Measurements from ENCODE around the gene IL6ST. TPM values are rescaled to one million over a fixed set of nuclear protein-coding genes. Genes with fewer than 3 reads are reported as not detected.

Gene IL6ST
- total RNA-seq, 1 experiment from 2014 or later, result 7.8 TPM

- H3K4me3 ChIP-seq (ENCODE audit: insufficient read depth, low read depth, low read length), result no peak overlapping the region
- DNase-seq, result no peak
- no peaks in the 10 kb centered on the region for H3K27me3 ChIP-seq (ENCODE audit: control insufficient read depth, insufficient read depth, low read length)
- no peaks in the 10 kb centered on the region for H3K36me3 ChIP-seq (replicated peaks; ENCODE audit: control insufficient read depth, insufficient read depth, low read length)
Measured at GRCh38 chr5:55894135-55894534, 100.6 kb downstream of the IL6ST start.

GRCh38 chr5:55892479-55892878 lies 102.3 kb downstream of the IL6ST start:
- no peak for DNase-seq
- H3K27me3 ChIP-seq (ENCODE audit: control insufficient read depth, insufficient read depth, low read length), result no peaks in the 10 kb centered on the region
- H3K36me3 ChIP-seq (replicated peaks; ENCODE audit: control insufficient read depth, insufficient read depth, low read length), result no peaks in the 10 kb centered on the region
- H3K4me3 ChIP-seq (ENCODE audit: insufficient read depth, low read depth, low read length), result no peak overlapping the region

GRCh38 chr5:55888205-55888604 lies 106.6 kb downstream of the IL6ST start:
- Histone ChIP-seq H3K36me3 (replicated peaks; ENCODE audit: control insufficient read depth, insufficient read depth, low read length) (no peaks in the 10 kb centered on the region), H3K4me3 (ENCODE audit: insufficient read depth, low read depth, low read length) (no peak overlapping the region), H3K27me3 (ENCODE audit: control insufficient read depth, insufficient read depth, low read length) (no peaks in the 10 kb centered on the region)
- DNase-seq, result no peak

GRCh38 chr5:55885359-55885758 lies 109.4 kb downstream of the IL6ST start:
- Histone ChIP-seq H3K27me3 (ENCODE audit: control insufficient read depth, insufficient read depth, low read length) (no peaks in the 10 kb centered on the region), H3K4me3 (ENCODE audit: insufficient read depth, low read depth, low read length) (no peak overlapping the region), H3K36me3 (replicated peaks; ENCODE audit: control insufficient read depth, insufficient read depth, low read length) (no peaks in the 10 kb centered on the region)
- no peak for DNase-seq

Other genes with a start within 250 kb of the IL6ST start
- not detected in 2 replicates for gene IL31RA, start 143.6 kb downstream of the IL6ST start, total RNA-seq (2014; rRNA removed; shearing (Covaris generic))
- not detected in 2 replicates for gene ANKRD55, start 238.4 kb upstream of the IL6ST start, total RNA-seq (2014; rRNA removed; shearing (Covaris generic))

Data from H7 (cell line).